Thoracic aorta (tissue), 2 donors: Measurements from ENCODE around the gene MAGI1. TPM values are rescaled to one million over a fixed set of nuclear protein-coding genes. Genes with fewer than 3 reads are reported as not detected.

Experiments used
- ATAC-seq: fragments of 150-250 bp; one replicate; pipeline ENCODE4 v1.8.0; 2017; ENCODE audit warnings: low read depth; ENCODE audit not compliant: insufficient number of reproducible peaks, low FRiP score
- DNase-seq: peaks from one replicate; pipeline ENCODE4 v3.0.0-alpha.2; 2020; ENCODE audit warnings: low spot score
- H3K27ac ChIP-seq, 2 donors: fragments of 200-600 bp; sonication (generic); 1 replicate in 1 of 2; 2 replicates in 1 of 2; pipeline ENCODE4 v1.5.1; 2016; ENCODE audit warnings: mild to moderate bottlenecking in 2 of 2, moderate library complexity in 2 of 2
- H3K27me3 ChIP-seq: fragments of 200-600 bp; sonication (generic); replicated peaks from 2 replicates; pipeline ENCODE4 v1.6.0; 2016; ENCODE audit warnings: mild to moderate bottlenecking; ENCODE audit not compliant: insufficient read depth
- H3K36me3 ChIP-seq: fragments of 200-600 bp; sonication (generic); one replicate; pipeline ENCODE4 v1.5.1; 2016
- H3K4me1 ChIP-seq, 2 donors: fragments of 200-600 bp; sonication (generic); 1 replicate in 1 of 2; 2 replicates in 1 of 2; pipeline versions ENCODE4 v1.5.1 to v1.6.0; 2016; ENCODE audit warnings: low read depth in 2 of 2, mild to moderate bottlenecking in 1 of 2; ENCODE audit not compliant: control insufficient read depth in 1 of 2
- H3K4me3 ChIP-seq: fragments of 200-600 bp; sonication (generic); 2 replicates; pipeline ENCODE4 v1.5.1; 2016; ENCODE audit warnings: mild to moderate bottlenecking
- H3K9me3 ChIP-seq: fragments of 200-600 bp; sonication (generic); 2 replicates; pipeline ENCODE4 v1.5.1; 2016
- total RNA-seq, 2 donors: library from RNA; depleted of rRNA; stranded (reverse); fragments of >200 nt; gene quantifications; one replicate each; pipeline versions ENCODE4 v1.1.0 to v1.2.3, GENCODE V29; 2016
- TF ChIP-seq, protein P1 (sequence below): fragments of 200-600 bp; sonication (generic); IDR thresholded peaks from one replicate; pipeline ENCODE4 v1.5.1; 2019; ENCODE audit warnings: antibody characterized with exemption

The MAGI1 gene
- total RNA-seq, 2 donors from 2014 or later: 48.2 to 88.5 TPM

- no peak for ATAC-seq
- TF ChIP-seq, protein P1, sequence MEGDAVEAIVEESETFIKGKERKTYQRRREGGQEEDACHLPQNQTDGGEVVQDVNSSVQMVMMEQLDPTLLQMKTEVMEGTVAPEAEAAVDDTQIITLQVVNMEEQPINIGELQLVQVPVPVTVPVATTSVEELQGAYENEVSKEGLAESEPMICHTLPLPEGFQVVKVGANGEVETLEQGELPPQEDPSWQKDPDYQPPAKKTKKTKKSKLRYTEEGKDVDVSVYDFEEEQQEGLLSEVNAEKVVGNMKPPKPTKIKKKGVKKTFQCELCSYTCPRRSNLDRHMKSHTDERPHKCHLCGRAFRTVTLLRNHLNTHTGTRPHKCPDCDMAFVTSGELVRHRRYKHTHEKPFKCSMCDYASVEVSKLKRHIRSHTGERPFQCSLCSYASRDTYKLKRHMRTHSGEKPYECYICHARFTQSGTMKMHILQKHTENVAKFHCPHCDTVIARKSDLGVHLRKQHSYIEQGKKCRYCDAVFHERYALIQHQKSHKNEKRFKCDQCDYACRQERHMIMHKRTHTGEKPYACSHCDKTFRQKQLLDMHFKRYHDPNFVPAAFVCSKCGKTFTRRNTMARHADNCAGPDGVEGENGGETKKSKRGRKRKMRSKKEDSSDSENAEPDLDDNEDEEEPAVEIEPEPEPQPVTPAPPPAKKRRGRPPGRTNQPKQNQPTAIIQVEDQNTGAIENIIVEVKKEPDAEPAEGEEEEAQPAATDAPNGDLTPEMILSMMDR: no peak
- Histone ChIP-seq H3K27ac (no peak overlapping the region), H3K4me3 (no peak overlapping the region), H3K27me3 (no peaks in the 10 kb centered on the region), H3K4me1 (peaks cover 0 to 31% of the 10 kb centered on the region in 2 donors), H3K9me3 (no peaks in the 10 kb centered on the region), H3K36me3 (no peaks in the 10 kb centered on the region)
- DNase-seq: no peak
Observed at GRCh38 chr3:65850261-65850660, 188.5 kb downstream of the MAGI1 start.

DNA sequence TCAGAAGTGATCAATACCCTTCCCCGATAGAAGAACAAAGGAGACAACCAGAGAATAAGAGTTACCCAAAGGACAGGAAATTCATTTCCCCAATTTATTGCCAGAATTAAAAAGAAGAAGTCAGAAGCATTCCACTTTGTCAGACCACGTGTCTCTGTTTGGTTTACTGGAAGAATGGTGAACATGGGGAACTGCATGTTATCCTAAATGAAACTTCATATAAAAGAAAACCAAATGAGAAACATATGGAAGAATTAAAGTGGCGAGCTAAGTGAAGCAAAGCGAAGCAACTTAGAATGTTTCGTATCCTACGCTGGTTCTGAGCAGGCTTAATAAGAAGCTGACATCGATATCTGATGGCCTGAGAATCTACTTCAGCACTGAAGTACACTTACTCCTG lies 190.7 kb downstream of the MAGI1 start:
- no peak overlapping the region for H3K4me3 ChIP-seq
- ATAC-seq (no peak), DNase-seq (no peak)
- H3K27me3 ChIP-seq: no peaks in the 10 kb centered on the region
- no peaks in the 10 kb centered on the region for H3K9me3 ChIP-seq
- H3K4me1 ChIP-seq: peaks cover 0 to 48% of the 10 kb centered on the region in 2 donors
- TF ChIP-seq, protein P1: no peak
- no peaks in the 10 kb centered on the region for H3K36me3 ChIP-seq
- H3K27ac ChIP-seq: no peak overlapping the region

DNA sequence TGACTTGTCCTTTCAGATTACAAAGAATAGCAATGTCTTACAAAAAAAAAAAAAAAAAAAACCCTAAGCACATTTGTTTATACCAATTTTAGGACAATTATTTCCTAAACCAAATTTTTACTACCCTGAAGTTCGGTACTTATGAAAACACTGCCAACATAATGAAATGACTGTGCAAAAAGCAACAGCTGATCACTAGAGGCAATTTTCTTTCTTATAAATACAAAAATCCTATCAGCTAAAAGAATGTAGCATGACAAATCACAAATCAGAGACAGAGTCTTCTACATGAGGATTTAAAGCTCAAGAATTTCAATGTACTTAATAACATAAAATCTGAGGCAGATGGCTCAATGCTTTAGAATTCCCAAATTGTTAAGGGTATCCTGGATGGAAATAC lies 191.8 kb downstream of the MAGI1 start:
- no peak for ATAC-seq
- H3K27ac ChIP-seq: no peak overlapping the region
- no peaks in the 10 kb centered on the region for H3K9me3 ChIP-seq
- no peaks in the 10 kb centered on the region for H3K27me3 ChIP-seq
- TF ChIP-seq, protein P1: no peak
- DNase-seq: no peak
- H3K36me3 ChIP-seq: no peaks in the 10 kb centered on the region
- no peak overlapping the region for H3K4me3 ChIP-seq
- H3K4me1 ChIP-seq: peaks cover 0 to 48% of the 10 kb centered on the region in 2 donors

DNA sequence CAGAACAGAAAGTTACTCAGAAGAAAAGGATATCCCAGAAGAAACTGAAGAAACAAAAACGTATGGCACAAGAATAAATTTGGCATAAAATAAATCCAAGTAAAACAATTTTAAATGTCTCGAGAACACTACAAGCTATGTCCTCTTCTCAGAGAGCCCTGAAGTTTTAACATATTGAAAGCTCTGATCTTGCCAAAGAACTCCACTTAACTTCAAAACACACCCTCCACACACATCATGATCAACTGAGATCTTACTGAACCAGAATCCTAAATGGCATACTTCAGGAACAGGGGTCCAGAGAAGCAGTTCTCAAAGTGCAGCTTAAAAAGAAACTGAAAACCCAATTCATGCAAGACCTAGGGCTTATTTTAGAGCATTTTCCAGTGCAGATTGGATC lies 194.3 kb downstream of the MAGI1 start:
- TF ChIP-seq, protein P1: no peak
- ATAC-seq (no peak), DNase-seq (no peak)
- no peak overlapping the region for H3K4me3 ChIP-seq
- H3K4me1 ChIP-seq: peaks cover 0 to 48% of the 10 kb centered on the region in 2 donors
- H3K9me3 ChIP-seq: no peaks in the 10 kb centered on the region
- H3K27ac ChIP-seq: no peak overlapping the region
- no peaks in the 10 kb centered on the region for H3K27me3 ChIP-seq
- H3K36me3 ChIP-seq: no peaks in the 10 kb centered on the region

DNA sequence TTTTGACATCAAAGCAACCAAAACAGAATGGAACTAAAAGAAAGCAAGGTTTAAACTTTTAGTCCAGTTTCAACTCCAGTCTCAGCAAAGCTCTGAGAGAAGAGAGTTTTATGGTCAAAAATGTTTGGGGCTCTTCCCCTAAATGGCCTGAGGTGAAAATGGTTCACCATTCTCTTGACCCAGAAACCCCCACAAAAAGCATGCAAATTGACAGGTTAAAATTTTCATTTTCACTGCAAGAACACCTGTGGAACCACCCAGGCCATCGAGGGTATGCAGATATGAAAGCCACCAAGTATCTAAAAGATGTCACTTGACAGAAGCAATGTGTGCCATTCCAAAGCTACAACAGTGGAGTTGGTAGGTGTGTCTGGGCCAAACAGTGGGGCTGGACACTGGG lies 195.0 kb downstream of the MAGI1 start:
- H3K27me3 ChIP-seq: no peaks in the 10 kb centered on the region
- H3K9me3 ChIP-seq: no peaks in the 10 kb centered on the region
- no peak for ATAC-seq
- no peak overlapping the region for H3K27ac ChIP-seq
- no peak overlapping the region for H3K4me3 ChIP-seq
- DNase-seq: no peak
- no peaks in the 10 kb centered on the region for H3K36me3 ChIP-seq
- TF ChIP-seq, protein P1: no peak
- H3K4me1 ChIP-seq: peaks cover 0 to 48% of the 10 kb centered on the region in 2 donors
